Activated T-cell treated with anti-CD3 and anti-CD28 coated beads for 1 hour (primary cell): ENCODE data around the gene RPRD1B.

Source experiments
- DNase-seq: peaks from one replicate; pipeline ENCODE4 v3.0.0-alpha.2; 2020; ENCODE audit warnings: low read depth

RPRD1B gene

GRCh38 chr20:38136421-38137245, 103.1 kb downstream of the RPRD1B start:
- no peak for DNase-seq

GRCh38 chr20:38137441-38138037, 104.0 kb downstream of the RPRD1B start:
- DNase-seq, result no peak

- no peak for DNase-seq
Measured at GRCh38 chr20:38138086-38138778, 104.7 kb downstream of the RPRD1B start.

GRCh38 chr20:38139156-38139912, 105.8 kb downstream of the RPRD1B start:
- DNase-seq, result no peak

GRCh38 chr20:38139977-38140753, 106.6 kb downstream of the RPRD1B start:
- DNase-seq, result no peak

- DNase-seq, result no peak
Measured at GRCh38 chr20:38141204-38141888, 107.8 kb downstream of the RPRD1B start.
